Panc1 (cell line): ENCODE results near the gene CMKLR1.

Experiments used
- TF ChIP-seq, protein P1 (sequence below): fragments of 450-650 bp; IDR thresholded peaks from 2 replicates; pipeline ENCODE4 v1.5.1; 2017; ENCODE audit warnings: mild to moderate bottlenecking
- TF ChIP-seq, protein P2 (sequence below), 2 experiments: IDR thresholded peaks; 2 replicates each; pipeline ENCODE4 v1.6.1; 2011 to 2012; ENCODE audit warnings: low read depth in 2 of 2, control low read depth in 1 of 2, low read length in 1 of 2, mild to moderate bottlenecking in 1 of 2, moderate library complexity in 1 of 2; ENCODE audit not compliant: insufficient read depth in 1 of 2

DNA sequence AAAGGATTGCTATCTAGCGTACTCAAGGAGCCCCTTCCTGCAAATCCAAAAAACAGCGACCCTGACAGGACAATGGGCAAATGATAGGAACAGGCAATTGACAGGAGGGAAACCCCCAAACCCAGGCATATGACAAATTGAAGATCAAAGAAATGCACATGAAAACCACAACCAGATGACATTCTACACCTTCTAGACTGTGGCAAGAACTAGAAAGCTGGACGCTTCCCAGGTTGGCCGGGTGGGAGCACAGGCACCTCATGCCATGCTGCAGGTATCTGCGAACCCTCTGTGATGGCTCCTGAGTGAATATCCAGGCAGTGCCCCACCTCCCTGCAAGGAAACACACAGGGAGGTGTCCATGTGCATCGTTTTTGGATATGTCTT is 37.1 kb downstream of the CMKLR1 start:
- TF ChIP-seq, protein P1, sequence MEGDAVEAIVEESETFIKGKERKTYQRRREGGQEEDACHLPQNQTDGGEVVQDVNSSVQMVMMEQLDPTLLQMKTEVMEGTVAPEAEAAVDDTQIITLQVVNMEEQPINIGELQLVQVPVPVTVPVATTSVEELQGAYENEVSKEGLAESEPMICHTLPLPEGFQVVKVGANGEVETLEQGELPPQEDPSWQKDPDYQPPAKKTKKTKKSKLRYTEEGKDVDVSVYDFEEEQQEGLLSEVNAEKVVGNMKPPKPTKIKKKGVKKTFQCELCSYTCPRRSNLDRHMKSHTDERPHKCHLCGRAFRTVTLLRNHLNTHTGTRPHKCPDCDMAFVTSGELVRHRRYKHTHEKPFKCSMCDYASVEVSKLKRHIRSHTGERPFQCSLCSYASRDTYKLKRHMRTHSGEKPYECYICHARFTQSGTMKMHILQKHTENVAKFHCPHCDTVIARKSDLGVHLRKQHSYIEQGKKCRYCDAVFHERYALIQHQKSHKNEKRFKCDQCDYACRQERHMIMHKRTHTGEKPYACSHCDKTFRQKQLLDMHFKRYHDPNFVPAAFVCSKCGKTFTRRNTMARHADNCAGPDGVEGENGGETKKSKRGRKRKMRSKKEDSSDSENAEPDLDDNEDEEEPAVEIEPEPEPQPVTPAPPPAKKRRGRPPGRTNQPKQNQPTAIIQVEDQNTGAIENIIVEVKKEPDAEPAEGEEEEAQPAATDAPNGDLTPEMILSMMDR, result no peak
- TF ChIP-seq, protein P2, sequence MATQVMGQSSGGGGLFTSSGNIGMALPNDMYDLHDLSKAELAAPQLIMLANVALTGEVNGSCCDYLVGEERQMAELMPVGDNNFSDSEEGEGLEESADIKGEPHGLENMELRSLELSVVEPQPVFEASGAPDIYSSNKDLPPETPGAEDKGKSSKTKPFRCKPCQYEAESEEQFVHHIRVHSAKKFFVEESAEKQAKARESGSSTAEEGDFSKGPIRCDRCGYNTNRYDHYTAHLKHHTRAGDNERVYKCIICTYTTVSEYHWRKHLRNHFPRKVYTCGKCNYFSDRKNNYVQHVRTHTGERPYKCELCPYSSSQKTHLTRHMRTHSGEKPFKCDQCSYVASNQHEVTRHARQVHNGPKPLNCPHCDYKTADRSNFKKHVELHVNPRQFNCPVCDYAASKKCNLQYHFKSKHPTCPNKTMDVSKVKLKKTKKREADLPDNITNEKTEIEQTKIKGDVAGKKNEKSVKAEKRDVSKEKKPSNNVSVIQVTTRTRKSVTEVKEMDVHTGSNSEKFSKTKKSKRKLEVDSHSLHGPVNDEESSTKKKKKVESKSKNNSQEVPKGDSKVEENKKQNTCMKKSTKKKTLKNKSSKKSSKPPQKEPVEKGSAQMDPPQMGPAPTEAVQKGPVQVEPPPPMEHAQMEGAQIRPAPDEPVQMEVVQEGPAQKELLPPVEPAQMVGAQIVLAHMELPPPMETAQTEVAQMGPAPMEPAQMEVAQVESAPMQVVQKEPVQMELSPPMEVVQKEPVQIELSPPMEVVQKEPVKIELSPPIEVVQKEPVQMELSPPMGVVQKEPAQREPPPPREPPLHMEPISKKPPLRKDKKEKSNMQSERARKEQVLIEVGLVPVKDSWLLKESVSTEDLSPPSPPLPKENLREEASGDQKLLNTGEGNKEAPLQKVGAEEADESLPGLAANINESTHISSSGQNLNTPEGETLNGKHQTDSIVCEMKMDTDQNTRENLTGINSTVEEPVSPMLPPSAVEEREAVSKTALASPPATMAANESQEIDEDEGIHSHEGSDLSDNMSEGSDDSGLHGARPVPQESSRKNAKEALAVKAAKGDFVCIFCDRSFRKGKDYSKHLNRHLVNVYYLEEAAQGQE (IDR thresholded peaks at IDR 0.05; ENCODE audit: insufficient read depth in 1 of 2, low read depth in 2 of 2, low read length in 1 of 2), result no peak
